Fibroblast of peridontal ligament (primary cell): Measurements from ENCODE around the gene SLC26A9.

Experiments used
- DNase-seq: peaks from one replicate; pipeline ENCODE4 v3.0.0-alpha.2; 2010; ENCODE audit errors: extremely low read depth

The SLC26A9 gene, protein sequence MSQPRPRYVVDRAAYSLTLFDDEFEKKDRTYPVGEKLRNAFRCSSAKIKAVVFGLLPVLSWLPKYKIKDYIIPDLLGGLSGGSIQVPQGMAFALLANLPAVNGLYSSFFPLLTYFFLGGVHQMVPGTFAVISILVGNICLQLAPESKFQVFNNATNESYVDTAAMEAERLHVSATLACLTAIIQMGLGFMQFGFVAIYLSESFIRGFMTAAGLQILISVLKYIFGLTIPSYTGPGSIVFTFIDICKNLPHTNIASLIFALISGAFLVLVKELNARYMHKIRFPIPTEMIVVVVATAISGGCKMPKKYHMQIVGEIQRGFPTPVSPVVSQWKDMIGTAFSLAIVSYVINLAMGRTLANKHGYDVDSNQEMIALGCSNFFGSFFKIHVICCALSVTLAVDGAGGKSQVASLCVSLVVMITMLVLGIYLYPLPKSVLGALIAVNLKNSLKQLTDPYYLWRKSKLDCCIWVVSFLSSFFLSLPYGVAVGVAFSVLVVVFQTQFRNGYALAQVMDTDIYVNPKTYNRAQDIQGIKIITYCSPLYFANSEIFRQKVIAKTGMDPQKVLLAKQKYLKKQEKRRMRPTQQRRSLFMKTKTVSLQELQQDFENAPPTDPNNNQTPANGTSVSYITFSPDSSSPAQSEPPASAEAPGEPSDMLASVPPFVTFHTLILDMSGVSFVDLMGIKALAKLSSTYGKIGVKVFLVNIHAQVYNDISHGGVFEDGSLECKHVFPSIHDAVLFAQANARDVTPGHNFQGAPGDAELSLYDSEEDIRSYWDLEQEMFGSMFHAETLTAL

DNA sequence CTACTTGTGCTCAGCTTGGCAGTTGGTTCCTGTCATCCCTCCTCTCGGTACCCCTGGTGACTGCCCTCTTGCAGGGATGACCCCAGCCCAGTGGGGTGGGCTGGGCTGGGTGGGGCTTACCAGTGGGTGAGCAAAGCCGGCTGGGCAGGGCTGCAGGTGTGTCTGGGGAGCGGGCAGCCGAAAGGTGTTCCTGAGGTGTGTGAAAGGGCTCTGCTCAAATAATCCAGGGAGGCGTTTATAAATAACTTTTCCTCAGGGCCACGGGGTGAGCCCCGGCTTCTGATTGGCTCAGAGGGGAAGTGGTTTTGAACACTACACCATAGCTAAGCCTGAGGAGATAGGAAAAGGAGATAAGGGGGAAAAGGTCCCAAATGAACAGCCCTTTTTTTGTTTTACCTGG lies at the start of gene SLC26A9:
SLC26A9 (minus strand) TSS at position 212 of the 400 bp plus-strand sequence. CDS start 7,636 bp downstream, outside the sequence.
- no peak for DNase-seq

DNA sequence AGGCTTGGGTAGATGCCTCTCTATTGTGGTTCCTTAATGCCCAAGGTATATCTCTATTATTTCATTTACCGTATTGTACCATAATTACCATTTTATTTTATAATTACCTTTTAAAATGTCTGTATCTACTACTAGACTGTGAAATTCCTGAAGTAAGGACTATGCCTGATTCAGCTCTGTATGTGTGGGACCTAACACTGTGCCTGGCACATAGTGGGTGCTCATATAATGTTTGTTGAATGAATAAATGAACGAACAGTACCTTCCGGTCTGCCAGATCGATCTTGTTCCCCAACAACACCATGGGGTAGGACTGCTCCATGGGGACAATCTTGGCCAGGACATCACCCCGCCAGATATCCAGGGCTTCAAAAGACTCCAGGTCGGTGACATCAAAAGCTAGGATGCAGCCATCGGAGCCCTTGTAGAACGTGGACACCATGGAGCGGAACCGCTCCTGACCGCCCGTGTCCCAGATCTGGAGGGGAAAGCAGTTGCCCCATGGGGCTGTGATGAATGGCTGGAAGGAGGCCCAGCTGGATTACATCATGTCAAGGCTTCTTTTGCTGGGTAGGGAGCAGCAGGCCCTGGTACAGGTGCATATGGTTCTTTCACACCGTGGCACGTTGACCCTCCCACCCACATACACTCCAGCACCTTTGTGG lies 49.1 kb upstream of the SLC26A9 start:
- DNase-seq: no peak

DNA sequence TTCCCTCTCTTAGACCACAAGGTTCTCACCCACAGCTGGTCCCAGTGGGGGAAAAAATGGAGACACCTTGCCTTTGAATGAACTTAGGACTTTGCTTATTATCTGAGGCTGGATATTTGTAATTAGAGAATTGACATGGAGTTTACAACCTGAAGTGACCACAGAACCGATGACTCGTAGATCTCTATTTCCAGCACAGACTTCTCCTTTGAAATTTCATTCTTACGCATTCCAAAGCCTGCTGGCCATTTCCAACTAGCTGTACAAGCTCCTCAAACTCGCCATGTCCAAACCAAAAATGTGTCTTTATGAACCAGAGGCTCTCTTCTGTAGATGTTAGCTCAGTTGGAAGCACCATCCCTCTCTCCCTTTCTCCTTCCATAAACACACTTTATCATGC lies 48.0 kb upstream of the SLC26A9 start:
- peak; percentile 43 for DNase-seq

DNA sequence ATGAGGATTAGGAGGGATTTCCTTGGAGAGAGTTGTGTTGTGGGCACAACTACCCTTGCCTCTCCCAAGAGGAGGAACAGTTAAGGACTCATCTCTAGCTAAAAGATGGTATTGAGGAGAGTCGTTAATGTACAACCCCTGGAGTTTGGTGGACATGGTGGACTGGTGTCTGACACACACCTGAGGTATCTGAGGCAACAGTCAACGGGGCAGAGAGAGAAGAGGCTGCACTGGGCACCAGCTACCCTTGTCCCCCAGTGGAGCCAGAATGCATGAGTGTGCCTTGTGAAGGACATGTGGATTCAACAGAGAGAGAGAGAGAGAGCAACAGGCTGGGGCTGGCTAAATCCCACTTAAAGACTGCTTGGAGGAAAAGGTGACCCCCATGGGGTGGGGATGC lies 47.0 kb upstream of the SLC26A9 start:
- DNase-seq: no peak

DNA sequence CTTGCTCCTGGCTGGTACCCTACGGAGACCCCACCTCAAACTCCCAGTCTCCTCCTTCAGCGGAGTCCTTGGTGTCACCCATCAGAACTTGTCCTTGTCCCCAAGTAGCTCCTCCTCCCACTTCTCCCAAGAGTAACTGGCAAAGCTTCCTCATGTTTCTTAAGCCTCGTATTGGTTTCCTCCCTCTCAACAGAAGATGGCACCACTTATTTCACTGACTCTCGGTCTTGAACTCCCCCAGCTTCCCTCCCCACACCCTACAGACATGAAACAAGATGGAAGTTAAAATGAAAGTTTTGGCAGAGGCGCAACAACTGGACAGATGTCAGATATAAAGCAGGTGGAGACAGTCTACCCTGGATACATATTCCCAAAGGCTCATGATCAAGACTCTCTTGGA lies 46.5 kb upstream of the SLC26A9 start:
- no peak for DNase-seq

DNA sequence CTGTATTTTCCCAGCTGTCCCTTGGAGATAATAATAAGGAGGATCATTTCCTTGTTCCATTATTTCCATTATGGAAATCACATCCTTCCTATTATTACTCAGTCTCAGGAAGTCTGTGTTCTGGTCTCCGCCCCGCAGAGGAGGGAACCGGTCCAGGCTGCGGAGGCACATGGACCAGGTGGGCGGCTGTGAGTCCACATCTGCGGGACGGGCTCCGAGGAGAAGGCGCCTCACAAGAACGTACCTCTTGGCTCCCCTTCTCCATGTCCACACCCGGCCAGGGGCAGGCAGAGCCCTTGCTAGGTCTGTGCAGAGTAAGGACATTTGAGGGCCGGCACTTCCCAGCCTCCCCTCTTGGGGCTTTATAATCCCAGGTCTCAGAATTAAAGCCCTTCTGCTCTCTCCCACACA lies 45.3 kb upstream of the SLC26A9 start:
- DNase-seq: no peak

DNA sequence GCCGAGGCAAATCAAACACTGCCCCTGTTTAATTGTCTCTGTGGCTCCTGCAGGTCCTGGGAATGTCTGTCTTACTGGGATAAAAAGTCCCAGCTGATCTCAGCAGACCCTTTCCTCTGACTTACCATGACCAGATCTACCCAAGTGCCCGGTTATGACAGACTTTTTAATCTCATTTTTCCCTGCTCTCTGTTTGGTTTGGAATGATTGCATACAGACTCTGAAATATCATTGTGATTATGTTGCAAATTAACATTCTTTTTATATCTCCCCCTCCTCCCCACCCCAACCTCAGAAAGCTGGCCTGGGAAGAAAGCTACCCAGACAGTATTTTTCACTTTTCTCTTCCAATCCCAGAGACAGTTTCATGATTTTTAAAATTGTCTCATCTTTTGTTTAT lies 43.6 kb upstream of the SLC26A9 start:
- DNase-seq: peak; percentile 67

DNA sequence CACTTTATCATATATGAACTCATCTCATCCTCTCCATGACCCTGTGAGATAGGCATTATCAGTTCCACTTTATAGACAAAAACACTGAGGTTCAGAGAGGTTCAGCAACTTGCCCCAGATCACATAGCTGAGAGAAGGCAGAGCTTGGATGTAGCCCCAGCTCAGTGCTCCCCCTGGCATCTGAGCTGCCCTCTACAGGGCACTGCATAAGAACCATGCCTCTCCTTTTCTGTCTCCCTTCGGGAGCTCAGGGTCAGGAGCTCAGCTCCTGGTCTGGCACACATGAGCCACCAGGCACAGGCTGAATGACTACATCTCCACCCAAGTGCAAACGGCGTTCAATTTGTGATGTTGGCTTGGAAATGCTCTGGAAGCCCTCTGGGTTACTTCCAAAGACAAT lies 43.0 kb upstream of the SLC26A9 start:
- DNase-seq: no peak

DNA sequence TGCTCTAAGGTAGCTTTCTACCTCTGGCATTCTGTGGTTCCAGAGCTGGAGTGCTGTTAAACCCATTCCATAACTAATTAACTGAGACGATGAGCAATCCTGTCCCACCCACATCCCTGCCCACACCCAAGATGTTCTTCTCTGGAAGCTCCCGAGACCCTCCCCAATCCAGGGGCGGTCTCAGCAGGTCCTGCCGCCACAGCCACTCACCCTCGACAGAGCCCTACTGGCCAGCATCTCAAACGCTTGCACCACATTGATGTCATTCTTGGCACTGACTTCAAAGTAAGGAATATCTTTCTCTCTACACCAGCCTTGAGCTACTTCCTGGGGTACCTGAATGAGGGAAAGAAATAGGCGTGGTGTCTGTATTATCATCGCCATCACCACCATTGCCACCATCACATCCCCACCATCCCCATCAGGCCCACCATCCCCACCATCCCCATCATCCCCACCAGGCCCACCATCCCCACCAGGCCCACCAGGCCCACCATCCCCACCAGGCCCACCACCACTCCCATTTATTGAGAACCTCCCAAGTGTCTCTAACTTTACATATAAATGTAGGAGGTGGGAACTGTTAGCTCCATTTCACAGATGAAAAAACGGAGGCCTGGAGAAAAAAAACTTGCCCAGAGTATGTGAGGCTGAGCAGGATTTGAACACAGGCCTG lies 42.2 kb upstream of the SLC26A9 start:
- no peak for DNase-seq

DNA sequence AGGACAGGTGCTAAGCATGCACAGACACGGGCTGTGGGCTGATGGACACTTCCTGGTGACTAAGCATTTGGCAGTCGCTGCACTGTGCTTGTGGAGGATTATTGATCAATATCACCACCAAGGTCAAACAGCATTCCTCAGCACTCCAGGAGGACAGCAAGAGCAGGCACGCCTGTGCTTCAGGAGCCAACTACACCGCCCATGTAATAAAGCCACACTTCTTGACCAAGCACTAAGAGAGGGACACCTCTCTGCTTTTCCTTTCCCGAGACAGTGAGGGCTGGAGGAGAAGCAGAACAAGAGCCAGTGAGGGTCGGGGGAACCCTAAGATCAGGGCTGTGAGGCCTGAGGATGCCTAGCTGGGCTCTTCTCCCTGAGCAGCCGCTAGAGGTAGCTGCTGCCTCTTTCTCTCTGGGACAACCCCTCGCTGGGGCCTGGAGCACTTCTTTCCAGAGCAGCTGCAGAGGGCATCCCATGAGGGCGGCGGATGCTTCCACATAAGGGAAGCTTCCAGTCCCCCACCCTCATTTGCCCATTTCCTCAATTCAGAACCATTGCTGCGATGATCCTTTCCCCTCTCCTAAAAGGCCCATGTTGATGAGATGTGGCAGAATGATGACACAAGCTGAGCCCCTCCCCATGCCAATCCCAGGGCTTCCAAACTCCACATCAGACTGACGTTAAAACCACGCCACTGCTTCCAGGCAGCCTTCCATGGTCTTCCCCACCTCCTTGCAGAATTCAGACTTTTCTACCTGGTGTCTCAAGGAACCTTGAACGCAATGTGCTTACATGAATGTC lies 40.9 kb upstream of the SLC26A9 start:
- peak; percentile 65 for DNase-seq

DNA sequence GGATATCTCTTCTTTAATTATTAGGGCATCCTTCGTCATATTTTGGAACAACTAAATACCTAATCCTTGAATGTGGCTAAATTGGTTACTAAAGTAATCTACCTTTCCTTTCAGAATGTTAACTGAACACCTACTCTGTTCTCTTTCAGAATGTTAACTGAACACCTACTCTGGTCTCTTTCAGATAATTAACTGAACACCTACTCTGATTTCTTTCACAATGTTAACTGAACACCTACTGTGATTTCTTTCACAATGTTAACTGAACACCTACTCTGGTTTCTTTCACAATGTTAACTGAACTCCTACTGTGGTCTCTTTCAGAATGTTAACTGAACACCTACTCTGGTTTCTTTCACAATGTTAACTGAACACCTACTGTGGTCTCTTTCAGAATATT lies 38.0 kb upstream of the SLC26A9 start:
- DNase-seq: no peak

DNA sequence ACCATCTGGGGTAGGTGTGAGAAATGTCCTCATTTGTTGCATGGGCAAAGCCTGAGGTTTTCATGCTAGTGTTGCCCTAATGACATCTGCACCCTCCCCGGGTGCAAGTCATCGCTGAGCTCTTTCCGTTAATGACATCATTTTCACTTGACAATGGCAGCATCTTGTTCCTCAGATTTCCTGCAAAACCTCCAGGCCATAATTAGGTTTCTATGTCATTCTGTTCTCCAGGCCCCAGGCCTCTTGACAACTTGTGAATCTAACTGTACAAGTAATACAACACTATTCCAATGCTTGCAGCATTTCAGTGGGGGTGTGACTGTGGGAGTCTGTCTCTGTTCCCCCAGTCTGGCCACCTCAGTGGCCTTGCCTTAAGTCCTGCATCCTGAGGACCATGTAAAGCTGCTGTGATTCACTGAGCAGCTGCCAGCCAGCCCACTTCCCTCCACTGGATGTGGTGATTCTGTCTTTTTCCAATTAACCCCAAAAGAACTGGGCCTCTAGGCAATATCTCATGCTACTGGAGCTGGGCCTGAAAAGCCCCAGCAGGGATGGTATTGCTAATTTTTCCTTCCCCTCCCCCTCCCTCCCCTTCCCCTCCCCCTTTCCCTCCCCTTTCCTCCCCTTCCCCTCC lies 37.1 kb upstream of the SLC26A9 start:
- no peak for DNase-seq

DNA sequence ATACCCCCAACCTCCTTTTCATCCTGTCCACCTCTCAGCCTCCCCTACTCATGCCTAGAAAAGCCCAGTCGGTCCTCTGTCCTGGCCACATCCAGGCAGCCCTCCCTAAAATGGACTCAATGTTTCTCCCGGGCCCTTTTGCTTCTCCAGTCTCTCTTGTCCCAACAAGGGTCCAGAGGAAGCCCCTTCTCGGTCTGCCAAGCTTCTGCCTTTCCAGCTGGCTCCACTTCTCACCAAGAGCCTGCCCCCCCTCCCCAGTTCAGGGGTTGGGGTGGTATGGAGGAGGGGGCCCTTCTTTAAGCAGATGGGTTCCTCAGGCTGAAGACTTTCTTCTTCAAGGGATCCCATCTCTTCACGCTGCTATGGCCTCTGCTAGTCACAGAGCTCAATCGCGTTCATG lies 36.0 kb upstream of the SLC26A9 start:
- DNase-seq: no peak

DNA sequence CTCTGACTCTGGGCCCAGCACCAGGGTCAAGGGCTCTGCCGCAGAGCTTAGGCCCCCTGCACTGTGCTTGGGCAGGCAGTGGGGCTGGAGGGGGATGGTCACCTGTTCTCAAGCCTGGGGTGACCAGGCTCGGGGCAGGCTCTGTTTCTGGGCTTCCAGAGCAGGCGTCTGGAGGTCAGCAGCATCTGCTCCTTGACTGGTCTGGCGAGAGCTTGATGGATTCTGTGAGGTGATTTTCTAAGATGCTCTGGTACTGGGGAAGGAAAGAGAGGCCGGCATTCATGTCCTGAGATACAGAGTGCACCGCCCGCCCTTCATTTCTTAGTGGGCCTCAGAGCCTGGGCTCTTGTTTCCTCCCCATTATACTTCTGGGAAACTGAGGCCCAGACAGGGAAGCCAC lies 35.4 kb upstream of the SLC26A9 start:
- DNase-seq: no peak

DNA sequence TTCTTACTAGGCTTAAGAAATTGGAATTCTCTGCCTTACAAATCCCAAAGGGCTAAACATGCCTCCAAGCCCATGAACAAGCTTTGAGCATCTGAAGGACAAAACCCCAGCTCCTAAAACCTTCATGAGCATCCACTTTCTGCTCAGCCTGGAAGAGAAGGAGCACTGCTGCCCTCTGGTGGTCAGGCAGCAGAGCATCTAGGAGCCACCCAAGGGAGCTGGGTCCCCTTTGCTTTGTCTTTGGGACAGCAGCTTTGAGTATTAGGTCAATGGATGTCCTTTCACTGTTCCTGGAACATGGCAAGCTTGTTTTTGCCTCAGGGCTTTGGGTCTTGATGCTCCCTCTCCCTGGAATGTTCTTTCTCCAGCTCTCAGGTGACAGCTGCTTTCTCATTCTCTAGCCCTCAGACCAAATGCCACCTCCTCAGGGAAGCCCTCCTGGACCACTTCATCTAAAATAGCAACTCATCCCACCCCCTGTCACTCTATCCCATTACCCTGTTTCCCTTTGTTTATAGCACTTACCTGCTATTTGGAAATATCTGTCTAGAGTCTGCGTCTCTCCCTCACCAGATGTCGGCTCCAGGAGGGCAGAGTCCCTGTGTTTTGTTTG lies 34.3 kb upstream of the SLC26A9 start:
- DNase-seq: peak; percentile 98

DNA sequence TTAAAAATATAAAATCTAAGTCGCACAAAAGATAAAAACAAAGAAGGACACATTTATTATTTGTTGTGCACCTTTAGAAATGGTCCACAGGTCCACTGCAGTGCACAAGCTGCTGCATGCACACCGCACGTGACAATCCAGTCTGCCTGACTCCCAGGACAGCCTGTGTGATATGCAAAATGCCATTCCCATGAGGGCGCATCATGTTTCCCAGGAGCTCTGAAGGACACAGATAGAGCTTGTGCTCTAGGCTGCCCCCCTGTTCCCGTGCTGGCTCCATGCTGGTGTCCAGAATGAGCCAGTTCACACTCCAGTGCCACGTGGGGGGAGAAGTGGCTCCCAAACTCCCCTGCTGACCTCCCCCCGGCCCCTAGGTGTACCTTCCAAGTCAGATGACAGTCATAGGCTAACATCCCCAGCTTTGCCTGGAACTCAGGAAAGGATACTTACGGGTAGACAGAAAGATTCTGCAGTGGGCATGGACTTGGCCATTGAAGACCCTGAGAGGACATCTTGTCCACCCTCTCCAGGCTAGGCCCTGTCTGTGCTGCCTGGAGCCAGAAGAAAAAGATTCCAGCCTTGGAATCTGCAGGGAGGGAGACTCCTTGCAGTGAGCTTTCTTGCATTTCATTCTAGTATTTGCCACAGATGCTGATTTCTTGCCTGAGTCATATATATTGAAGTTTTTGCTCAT lies 33.6 kb upstream of the SLC26A9 start:
- DNase-seq: peak; percentile 36

DNA sequence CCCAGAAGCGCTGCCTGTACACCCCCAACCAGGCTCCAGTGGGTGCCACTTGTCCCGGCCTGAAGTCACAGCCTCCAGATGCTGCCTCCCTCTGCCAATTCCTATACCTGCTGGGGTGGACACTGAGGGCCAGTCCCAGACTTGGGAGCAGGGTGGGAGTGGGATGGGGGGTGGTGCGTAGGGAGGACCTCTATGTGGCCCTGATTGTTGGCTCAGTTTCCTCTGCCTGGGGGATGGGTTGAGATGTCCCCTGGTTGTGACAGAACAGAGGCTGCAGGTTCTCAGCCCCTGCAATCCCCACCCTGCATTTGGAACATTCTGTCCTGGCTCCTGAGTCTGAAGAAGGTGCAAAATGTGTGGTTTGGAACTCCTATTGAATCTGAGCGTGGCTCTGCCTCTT lies 32.8 kb upstream of the SLC26A9 start:
- no peak for DNase-seq

DNA sequence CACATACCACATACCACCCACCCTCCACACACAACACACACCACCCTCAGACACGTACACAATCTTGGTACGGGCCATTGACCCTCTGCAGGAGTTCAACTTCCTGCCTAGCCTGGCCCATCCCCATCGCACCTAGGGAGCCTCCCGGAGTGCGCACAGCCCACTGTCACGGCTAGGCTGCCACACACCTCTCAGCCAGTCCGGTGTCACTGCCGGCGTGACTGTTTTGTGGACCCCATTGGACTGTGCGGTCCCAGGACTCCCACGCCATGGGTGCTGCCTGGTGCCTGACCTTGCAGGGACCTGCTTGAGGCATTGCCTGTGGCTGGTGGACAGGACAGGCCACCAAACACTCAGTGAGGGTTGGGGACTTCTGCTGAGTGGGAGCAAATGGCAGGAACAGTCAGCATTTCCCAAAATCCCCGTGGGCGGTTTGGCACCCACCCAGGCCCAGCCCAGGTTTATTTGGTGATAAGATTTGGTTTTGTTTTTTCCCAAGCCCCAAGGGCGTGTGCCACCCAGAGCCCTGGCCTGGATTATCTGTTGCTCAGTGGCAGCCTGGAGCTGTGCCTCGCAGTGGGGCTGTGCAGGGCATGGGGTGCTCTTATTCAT lies 32.2 kb upstream of the SLC26A9 start:
- no peak for DNase-seq

DNA sequence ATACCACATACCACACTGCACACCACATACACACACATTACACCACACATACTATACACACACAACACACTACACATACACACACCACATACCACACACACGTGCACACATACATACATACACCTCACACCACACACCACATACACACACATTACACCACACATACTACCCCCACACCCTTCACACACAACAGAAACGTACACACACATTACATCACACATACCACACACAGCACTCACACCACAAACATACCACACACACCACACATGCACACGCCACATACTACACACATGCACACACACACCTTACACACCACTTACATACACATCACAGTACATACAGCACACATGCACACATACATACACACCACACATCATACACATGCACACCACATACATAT lies 31.5 kb upstream of the SLC26A9 start:
- DNase-seq: no peak
